ENCODE results near the gene OR2A1.
"Not testable (repeated sequence)": the region's sequence is repeated elsewhere in the genome, so short reads cannot be mapped to it uniquely, and the experiment has no call there.

Gene OR2A1

DNA sequence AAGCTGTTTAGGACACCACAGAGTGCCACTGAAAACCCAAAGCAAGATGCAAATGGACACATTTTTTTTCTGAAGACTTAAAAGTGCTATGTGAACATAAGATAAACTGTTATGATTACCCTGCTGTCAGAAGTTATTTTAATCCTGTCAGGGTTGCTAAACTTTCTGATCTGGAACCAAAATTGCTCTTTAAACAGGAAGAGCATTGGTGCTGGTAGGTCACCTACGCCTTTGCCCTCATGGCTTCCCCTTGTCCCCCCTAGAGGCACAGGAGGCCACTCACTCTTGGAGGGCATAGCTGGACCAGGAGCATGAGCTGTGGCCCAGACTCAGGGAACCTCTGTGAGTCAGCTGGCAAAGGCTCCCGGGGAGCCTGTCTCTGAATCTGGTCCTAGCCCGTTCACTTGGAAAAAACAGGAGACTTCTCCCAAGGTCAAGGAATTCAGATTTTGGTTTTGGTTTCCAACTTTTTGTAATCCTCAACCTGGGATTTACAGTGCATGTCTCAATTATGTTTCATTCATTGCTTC lies 9.5 kb downstream of the OR2A1 start:
- not testable (repeated sequence) for DNase-seq (ENCODE audit: insufficient read length, low spot score); FAIRE-seq

DNA sequence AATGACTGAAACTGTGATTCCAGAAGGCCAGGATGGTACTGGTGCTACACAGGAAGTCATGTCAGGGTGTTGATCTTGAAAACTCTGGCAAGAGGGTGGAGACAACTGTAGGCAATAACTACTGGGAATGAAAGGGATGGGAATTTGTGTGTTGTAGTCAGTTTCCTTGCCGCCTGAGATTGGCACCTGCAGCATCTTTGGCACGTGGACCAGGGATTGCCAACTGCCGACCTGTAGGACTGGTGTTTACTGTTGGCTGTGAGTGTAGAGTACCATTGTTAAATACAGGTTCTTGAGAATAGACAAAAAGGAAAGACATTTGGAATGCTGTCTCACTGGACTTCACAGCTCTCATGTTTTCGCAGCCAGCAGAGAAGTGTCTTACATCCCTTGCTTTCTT lies 11.1 kb downstream of the OR2A1 start:
- not testable (repeated sequence) for DNase-seq (ENCODE audit: insufficient read length, low spot score); FAIRE-seq

DNA sequence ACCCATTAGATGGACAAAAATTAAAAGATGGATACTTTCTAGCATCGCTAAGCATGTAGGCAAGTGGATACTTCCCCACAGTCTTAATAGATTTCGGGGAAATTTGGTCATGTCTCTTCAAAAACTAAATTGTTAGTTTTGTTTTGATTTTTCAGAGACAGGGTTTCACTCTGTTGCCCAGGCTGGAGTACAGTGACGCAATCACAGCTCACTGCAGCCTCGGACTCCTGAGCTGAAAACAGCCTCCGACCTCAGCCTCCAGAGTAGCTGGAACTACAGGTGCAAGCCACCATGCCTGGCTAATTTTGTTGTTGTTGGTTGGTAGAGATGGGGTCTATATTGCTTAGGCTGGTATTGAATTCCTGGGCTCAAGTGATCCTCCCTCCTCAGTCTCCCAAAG lies 13.6 kb downstream of the OR2A1 start:
- DNase-seq (ENCODE audit: insufficient read length, low spot score); FAIRE-seq: not testable (repeated sequence)

DNA sequence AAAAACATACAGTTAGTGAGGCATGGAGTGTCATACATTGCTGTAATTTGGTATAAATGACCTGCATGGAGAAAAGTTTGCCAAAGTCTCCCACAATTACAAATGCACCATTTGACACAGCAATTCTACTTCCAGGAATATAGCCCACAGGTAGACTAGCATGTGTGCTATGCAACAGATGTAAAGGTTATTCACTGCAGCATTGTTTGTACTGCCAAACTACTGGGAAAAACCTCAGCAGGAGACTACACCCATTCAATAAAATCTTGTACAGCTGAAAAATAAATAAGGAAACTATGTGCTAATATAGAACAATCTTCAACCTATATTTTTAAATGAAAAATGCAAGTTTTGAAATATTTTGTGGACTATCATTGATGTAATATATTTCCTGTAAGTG lies 17.8 kb downstream of the OR2A1 start:
- FAIRE-seq; DNase-seq (ENCODE audit: insufficient read length, low spot score): not testable (repeated sequence)

DNA sequence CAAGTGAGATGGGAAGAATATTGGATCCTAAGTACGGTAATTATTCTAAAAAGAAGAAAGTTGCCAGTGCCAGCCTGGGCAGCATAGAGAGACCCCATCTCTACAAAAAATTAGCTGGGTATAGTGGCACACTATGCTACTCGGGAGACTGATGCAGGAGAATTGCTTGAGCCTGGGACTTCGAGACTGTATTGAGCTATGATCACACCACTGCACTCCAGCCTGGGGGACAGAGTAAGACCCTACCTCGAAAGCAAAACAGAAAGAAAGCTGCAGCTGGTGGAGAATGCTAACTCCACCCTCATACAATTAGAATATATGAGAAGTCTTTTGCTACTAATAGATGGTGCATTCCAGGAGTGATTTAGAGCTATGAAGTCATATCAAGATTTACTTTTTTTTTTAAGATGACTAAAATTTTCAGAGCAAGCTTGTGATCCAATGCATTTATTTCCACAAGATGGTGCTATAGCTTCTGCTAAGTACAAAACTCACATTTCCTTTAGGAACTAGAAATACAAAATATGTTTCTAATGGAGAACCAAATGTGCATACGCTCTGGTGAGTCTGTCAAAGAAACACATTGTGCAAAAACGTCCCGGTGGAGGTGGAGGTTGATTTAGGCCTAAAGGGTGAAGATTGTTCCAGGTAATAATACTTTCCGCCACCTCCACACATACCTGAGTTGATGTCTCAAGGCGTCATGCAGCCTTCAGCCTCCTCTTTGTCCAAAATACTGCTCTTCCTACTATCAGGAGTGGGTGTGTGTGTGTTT lies 19.2 kb downstream of the OR2A1 start:
- FAIRE-seq: peak; percentile 91
- DNase-seq (ENCODE audit: insufficient read length, low spot score): not testable (repeated sequence)

DNA sequence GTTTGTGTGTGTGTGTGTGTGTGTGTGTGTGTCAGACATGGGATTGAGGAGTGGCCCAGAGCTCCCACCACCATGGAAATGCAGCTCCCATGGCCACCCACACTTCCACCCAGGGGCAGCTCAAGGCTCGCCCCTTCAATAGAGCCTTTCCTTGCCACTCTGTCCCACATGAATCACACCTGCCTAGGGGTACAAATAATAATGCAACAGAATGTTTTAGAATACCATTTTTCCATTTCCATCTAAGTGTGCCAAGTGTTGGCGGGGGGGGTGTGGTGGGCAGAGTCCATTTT lies 19.7 kb downstream of the OR2A1 start:
- not testable (repeated sequence) for FAIRE-seq

DNA sequence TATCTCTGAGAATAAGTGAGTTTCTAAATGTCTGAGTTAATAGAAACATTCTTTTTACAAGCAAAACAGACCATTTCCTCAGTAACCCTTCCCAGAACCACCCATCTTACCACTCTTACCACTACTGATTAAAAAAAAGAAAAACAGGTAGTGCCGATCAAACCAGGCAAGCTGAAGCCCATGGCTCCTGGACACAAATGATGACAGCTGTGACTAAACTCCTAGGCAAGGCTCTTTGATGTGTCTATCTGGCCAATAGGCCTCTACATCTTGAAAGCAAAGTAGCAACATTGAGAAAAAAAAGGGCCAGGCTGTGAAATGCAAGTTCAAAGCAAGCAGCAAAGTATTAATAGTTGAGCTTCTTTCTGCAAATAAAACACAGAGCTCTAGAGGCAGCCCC lies 36.4 kb downstream of the OR2A1 start:
- peak; percentile 26 for FAIRE-seq
- DNase-seq (ENCODE audit: insufficient read length, low spot score): not testable (repeated sequence)

More for the DNA sequence above, 19.7 kb downstream of the OR2A1 start:
- not testable (repeated sequence) for DNase-seq (ENCODE audit: insufficient read length, low spot score)

DNA sequence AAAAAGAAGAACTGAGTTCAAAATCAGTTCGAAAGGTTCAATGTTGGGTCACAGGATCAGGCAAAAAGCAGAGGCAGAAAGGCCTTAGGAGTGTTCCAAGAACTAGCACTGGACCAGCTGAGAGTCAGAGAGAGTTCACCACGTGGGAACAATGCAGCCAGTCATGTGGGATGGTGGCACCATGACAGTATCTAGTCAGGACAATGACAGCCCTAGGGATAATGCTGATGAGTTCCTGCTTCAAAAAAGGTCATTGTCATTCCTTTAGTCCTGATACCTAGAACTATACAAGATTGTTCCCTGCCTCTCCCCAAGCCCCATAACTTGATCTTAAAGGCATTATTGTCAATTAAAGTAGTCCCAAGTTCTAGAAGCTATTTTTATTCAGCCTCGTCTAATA lies 39.4 kb downstream of the OR2A1 start:
- not testable (repeated sequence) for FAIRE-seq; DNase-seq (ENCODE audit: insufficient read length, low spot score)

DNA sequence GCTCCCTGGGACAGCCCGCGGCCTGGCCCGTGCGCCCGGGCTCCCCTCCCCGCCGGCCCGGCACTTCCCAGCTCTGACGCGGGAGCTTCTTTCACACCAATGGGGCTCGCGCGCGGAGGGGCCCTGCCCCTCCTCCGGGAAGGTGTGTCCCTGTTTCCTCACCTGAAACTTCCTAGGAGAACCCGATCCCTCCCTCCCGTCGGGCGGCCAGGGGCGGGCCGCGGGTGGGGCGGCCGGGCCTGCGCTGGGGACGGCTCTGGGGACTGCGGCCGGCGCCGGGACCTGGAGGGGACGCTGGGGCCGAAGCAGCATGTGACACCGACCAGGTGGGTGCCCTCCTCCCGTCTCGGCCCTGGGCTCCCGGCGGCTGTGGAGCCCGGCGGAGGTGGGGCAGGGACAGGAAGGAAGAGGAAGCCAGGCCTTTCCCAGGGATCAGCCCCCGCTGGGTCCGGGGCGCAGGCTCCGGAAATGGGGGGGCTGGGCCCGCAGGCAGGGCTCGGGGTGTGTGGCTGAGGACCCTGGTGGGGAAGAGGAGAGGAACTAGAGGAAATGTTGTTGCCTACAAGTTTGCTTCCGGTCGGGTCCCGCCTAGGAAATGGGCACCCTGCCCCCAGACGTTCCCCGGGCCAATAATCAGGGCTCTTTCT lies 43.1 kb downstream of the OR2A1 start, which contains the start of gene ARHGEF5:
ARHGEF5 (plus strand) TSS at position 227 of the 647 bp plus-strand sequence. CDS start 7,268 bp downstream, outside the sequence.
- DNase-seq (ENCODE audit: insufficient read length, low spot score); FAIRE-seq: not testable (repeated sequence)

DNA sequence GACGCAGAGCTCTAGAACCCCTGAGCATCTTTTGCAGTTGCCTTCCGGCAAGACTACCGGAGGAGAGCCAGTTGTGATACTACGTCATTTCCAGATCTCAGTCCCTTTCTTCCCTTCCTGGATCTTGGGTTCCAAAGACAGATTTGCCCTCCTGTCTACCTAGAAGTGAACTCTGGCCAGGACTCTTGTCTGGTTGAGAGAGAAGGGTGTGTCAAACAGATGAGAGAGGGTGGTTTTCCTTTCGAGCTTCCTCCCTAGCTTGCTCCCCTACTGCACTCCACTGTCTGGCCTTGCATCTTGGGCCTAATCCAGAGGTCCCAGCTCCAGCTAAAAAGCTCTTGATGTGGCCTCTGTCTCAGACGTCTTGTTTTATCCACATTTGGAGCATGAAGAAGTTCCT lies 44.0 kb downstream of the OR2A1 start:
- not testable (repeated sequence) for FAIRE-seq; DNase-seq (ENCODE audit: insufficient read length, low spot score)

DNA sequence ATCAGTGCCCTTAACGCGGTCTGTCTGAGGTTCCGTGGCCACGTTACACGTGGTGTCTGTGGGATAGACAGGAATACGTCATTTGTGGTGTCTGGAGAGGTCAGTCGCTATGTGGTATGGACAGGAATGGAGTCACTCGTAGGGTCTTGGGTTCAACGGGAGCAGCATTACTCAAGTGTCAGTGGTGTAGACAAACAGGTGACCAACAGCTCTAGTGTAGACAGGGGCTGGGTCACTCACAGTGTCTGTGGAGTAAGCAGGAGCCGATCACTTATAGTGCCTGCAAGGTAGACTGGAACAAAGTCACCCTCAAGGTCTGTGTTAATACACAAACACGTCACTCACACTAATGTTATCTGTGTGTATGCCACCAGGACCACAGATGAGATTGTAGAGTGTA lies 44.6 kb downstream of the OR2A1 start:
- not testable (repeated sequence) for FAIRE-seq; DNase-seq (ENCODE audit: insufficient read length, low spot score)

DNA sequence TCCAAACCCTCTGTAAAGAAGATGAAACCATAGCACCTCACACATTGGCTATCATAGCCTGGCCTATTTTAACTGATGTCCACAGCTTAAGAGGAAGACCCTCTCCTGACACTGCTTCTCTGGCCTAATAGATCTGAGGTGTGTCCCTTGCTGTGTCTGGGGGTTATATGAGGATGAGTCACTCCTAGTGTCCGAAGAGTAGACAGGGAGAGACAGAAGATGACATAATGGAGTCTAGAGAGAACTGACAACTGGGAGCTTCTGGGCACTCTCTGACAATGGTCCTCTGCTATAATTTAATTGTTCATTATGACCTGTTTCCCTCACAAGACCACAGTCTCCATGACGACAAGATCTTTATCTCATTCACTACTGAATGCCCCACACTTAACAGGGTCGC lies 49.8 kb downstream of the OR2A1 start:
- not testable (repeated sequence) for DNase-seq (ENCODE audit: insufficient read length, low spot score); FAIRE-seq

DNA sequence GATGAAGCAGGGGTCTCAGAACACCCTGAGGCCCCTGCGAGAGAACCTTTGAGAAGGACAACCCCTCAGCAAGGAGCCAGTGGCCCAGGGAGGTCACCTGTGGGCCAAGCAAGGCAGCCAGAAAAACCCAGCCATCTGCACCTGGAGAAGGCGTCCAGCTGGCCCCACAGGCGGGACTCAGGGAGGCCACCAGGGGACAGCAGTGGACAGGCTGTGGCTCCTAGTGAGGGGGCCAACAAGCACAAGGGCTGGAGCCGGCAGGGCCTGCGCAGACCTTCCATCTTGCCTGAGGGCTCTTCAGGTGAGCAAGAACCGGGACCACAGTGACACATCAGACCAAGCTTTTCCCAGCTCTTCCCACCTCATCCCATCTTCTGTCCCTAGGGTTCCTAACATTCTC lies 53.3 kb downstream of the OR2A1 start:
- not testable (repeated sequence) for FAIRE-seq; DNase-seq (ENCODE audit: insufficient read length, low spot score)

DNA sequence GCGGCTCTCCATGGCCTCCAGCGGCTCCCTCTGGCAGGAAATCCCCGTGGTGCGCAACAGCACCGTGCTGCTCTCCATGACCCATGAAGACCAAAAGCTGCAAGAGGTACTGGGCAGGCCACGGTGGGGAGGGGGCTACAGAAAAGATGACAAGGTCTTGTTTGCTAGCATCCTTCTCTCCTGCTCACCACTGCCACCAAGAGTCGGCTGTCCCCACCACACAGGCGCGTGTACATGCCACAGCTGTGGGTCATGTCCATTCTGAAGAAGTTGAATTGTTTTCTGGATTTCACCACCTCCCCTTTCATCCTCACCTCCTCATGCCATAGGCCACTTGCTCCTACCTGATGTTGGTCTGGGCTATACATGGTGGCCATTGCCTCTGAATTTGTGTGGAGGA lies 55.0 kb downstream of the OR2A1 start:
- not testable (repeated sequence) for DNase-seq (ENCODE audit: insufficient read length, low spot score); FAIRE-seq

DNA sequence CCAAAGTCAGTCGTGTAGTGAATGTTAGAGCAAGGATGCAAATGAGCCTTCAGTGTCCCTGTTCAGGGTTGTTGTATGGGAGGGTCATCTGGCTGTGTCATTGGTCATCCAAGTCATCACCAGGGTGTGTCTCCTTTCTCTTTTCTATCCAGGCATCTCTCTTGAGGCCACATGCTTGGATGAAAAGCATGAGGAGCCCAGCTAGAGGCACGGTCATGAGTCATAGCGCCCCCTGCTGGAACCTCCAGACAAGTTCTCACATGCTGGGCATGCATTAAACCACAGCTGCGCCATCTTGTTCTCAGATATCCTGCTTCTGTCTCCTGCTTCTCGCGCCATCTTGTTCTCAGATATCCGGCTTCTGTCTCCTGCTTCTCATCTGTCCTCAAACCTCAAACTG lies 57.0 kb downstream of the OR2A1 start:
- not testable (repeated sequence) for DNase-seq (ENCODE audit: insufficient read length, low spot score); FAIRE-seq

Measured in GM19239 (cell line).